Measurements from ENCODE around the gene ENPP6.

The ENPP6 gene

DNA sequence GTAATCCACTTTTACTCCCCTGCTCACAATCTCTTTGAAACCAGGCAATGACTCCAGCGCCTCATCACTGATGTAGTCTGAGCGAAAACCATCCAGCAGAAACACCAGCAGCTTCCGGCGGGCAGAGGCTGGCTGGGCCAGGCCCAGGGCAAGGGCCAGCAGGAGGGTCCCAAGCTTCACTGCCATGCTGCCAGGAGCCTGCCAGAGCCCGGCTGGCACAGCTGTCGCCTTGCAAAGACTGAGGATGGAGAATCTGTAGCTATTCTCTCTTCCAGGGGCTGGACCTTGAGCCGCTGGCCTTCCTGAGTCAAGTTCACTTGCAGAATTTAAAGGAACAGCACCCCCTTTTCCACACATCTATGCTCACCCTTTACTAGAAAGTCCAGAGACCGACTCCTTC is at the start of gene ENPP6:
TSS of gene ENPP6 (minus strand) at position 240 of the 400 bp plus-strand sequence. CDS start at position 186, 54 bp downstream.
- no peak for DNase-seq

DNA sequence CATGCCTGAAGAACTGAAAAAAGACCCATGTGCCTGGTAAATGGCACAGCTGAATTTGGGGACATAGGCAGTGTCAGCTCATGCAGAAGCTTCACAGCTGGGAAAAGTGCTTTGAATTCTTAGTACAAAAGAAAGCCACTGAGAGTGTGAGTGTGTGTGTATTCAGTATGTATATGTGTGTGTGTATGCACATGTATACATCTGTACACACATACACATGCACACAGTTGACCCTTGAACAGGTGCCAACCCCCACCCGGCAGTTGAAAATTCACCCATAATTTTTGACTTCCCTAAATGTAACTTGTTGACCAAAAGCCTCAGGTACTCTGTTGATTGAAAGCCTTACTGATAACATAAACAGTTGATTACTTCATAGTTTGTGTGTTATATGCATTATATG is 49.5 kb upstream of the ENPP6 start:
- no peak for DNase-seq

DNA sequence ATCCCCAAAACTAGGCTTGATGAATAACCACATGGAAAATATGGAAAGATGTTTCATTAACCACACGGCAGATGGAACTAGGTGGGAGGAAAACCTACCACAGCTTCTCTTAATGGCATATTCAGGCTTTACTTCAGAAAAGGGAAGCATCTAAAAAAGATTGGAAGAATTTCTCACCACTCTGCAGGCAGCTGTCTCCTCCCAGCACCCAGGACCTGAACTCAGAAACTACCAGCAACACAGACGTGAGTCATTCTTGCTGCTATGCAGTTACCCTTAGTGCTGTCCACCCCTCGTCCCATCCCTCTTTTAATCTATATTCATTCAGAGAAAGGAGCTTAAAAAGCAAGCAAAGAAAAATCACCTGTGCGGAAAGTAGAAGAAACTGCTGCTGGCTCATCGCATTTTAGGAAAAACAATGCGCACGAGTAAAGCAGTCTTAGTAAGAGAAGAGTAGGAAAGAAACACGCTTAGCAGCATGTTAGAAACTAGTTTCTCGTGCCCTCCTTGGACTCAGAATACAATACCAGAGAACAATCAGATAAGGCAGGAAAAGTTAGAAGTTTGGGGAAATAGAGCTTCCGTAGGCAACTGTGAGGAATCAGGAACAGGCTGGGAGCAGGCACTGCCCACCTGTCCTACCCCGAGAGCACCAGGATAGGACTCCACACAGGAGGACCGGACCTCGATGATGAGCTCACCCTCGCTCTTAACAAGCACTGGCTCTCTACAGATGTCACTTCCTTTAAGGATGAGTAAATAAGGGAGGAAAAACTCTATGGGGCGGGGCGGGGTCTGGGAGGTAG is 48.1 kb upstream of the ENPP6 start:
- no peak for DNase-seq

DNA sequence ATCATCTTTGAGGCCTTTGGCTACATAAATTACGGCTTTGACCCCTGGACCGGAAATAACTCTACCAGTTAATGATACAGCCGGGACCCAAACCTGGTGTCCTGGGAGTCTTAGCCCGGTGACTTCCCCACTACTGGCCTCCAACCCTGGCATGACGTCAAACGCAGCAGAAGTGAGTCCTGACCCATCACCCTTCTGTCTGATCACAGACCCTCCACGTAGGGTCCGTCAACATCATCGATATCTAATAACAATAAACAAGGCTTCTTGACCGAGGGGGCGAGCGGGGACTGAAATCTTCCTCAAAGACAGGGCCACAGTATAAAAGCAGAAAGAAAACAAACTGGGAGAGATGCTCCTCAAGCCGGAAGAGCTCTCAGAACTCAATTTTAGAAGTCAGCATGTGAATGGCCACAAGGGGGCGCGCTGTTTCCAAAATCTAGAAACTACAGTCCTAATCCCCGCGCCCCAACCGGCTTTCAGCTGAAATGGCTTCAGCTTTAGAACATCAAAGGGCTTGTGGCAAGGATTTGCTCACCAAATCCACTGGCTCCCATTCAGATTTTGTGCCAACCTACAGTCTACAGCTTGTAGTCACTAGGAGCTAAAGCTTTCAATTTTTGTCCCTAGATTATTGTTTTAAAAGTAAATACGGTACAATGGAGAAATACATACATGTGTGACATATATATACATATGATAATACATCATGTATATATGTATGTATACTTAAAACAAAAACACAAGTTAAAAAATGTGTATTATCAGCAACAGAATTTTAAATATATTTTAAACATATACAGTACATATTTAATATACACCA is 46.4 kb upstream of the ENPP6 start:
- peak; percentile 94 for DNase-seq

DNA sequence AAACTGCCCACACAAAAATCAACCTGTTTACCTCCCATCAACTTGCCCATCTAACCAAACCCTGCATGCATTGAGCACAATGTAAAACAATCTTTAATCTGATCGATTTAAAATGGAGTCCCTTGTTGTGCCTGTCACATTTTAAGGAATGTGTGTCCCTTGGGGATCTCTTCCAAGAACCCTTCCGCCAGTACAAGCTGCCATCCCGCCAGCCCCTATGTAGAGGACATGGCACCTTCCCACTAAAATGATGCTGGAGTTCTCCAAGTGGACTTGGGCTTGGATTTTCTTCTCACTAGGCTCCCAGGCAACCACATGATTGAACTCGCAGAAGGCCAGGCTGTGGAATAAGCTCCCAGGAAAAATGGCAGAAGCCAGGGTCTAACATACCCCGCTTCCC is 45.8 kb upstream of the ENPP6 start:
- DNase-seq, result no peak

DNA sequence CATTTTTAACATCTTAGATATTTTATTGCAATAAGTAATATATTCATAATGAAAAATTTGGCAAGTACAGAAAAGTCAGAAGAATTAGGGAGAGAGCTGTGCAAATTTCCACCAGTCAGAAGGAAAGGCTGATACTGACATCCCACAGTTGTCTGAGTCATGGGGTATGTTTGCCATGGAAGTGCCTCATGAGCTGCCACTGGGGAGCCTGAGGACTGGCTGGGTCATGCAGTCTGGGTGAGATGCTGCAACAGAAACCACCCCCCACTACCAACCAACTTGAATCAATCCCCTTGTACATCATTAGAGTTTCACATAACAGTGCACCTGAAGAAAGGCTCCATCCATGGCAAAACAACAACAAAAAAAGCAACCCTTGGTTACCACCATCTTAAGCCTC is 45.2 kb upstream of the ENPP6 start:
- no peak for DNase-seq

DNA sequence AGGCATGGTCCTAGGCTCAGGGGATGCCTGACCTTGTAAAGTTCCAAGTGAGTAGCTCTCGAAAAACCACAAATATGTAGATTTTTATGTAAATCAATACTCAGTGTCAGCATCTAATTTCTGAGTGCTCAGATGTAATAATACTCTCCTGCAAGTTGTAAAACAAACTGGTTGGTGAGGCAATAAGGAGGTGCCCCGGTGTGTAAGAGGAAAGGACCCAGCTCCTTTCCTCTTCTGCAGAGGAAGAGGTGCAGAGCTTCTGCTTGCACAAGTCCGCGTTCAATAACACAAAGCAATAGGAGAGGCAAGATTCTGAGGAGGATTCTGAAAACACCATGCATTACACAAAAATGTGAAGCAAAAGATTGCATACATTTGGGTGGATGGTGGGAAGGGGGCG is 43.6 kb upstream of the ENPP6 start:
- DNase-seq, result no peak

GRCh38 chr4:184259866-184260265 is 42.2 kb upstream of the ENPP6 start:
- DNase-seq, result no peak

- no peak for DNase-seq
These were observed 41.4 kb upstream of the ENPP6 start for GRCh38 chr4:184259081-184259480.

GRCh38 chr4:184255871-184256642 is 38.4 kb upstream of the ENPP6 start:
- DNase-seq, result no peak

GRCh38 chr4:184255361-184255760 is 37.7 kb upstream of the ENPP6 start:
- no peak for DNase-seq

DNA sequence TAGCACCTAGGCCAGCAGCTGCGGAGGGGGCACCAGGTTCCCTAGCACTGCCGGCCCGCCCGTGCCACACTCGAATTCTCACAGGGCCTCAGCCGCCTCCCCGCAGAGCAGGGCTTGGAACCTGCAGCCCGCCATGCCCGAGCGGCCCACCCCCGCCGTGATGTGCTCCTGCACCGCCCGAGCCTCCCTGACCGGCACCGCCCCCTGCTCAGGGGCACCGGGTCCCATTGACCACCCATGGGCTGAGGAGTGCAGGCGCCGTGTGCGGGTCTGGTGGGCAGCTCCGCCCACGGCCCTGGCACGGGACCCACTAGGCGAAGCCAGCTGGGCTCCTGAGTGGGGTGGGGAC is 35.4 kb upstream of the ENPP6 start:
- no peak for DNase-seq

- DNase-seq, result no peak
These were observed 34.7 kb upstream of the ENPP6 start for GRCh38 chr4:184252136-184253071.

GRCh38 chr4:184251670-184251980 is 34.0 kb upstream of the ENPP6 start:
- no peak for DNase-seq

- peak; percentile 31 for DNase-seq
These were observed 33.4 kb upstream of the ENPP6 start for GRCh38 chr4:184250795-184251669.

DNA sequence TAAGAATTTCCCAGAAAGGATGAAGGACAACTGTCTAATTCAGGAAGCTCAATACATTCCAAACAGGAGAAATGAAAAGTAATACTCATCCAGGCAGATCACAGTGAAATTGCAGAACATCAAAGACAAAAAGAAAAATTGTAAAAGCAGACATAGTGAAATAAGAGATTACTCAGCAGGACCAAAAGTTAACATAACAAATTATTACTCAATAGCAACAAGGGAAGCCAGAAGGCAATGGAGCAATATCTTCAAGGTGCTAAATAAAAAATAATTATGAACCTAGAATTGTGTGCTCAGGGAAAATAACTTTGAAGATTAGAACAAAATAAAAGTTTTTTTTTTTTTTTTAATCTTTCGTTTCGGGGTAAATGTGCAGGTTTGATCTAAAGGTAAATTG is 30.5 kb upstream of the ENPP6 start:
- DNase-seq, result no peak

GRCh38 chr4:184247421-184247820 is 29.7 kb upstream of the ENPP6 start:
- no peak for DNase-seq

- DNase-seq, result no peak
These were observed 28.8 kb upstream of the ENPP6 start for GRCh38 chr4:184246426-184246825.

- no peak for DNase-seq
These were observed 20.5 kb upstream of the ENPP6 start for GRCh38 chr4:184238072-184238745.

DNA sequence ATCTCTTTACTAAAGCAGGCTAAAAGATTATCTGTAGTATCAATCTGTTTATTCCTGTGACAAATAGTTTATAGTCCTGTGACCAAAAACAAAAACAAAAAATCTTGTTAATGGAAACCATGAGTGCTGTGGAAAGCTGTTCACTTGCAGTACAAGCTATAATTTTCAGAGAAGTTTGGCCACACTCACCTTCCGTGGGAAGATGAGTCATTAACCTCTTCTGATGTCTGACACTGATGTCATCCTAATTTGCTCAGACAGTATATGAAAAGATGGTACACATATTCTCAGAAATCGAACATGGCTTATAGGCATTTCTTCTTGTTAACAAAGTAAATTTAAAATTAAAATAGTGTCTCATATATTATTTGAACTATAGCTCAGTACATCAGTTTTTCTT is 19.9 kb upstream of the ENPP6 start:
- no peak for DNase-seq

- no peak for DNase-seq
These were observed 17.9 kb upstream of the ENPP6 start for GRCh38 chr4:184235526-184235925.

All from NCI-H1694 (cell line).